NCI-H345 treated with DMSO at 0.1 percent for 48 hours (cell line): Measurements from ENCODE around the gene MLEC.

Source experiments
- DNase-seq: peaks from one replicate; lab custom pipeline; 2025; ENCODE audit not compliant: unreplicated experiment; lab: John Stamatoyannopoulos, UW

The MLEC gene

GRCh38 chr12:120686690-120687577 is at the start of gene MLEC:
MLEC (plus strand) TSS chr12:120687149; CDS start chr12:120687297, 148 bp downstream.
- peak; percentile 95 for DNase-seq

GRCh38 chr12:120639771-120640721 is 46.9 kb upstream of the MLEC start, which contains the start of gene CABP1:
CABP1 (plus strand) TSS chr12:120640626; CDS start chr12:120640686, 60 bp downstream.
- DNase-seq: peak; percentile 11

GRCh38 chr12:120640861-120641833 is 45.8 kb upstream of the MLEC start:
- DNase-seq: no peak

GRCh38 chr12:120642121-120642520 is 44.8 kb upstream of the MLEC start:
- no peak for DNase-seq

GRCh38 chr12:120642826-120643225 is 44.1 kb upstream of the MLEC start:
- no peak for DNase-seq

- no peak for DNase-seq
These were observed 43.4 kb upstream of the MLEC start for GRCh38 chr12:120643574-120643973.

GRCh38 chr12:120646044-120646443 is 40.9 kb upstream of the MLEC start:
- no peak for DNase-seq

- DNase-seq: no peak
These were observed 39.6 kb upstream of the MLEC start for GRCh38 chr12:120647375-120647755.

- no peak for DNase-seq
These were observed 37.3 kb upstream of the MLEC start for GRCh38 chr12:120649442-120650232.

- DNase-seq: no peak
These were observed 36.7 kb upstream of the MLEC start for GRCh38 chr12:120650233-120650690.

- no peak for DNase-seq
These were observed 35.1 kb upstream of the MLEC start for GRCh38 chr12:120651821-120652220.

GRCh38 chr12:120652656-120653435 is 34.1 kb upstream of the MLEC start:
- DNase-seq: no peak

GRCh38 chr12:120653611-120654010 is 33.3 kb upstream of the MLEC start:
- DNase-seq: no peak

- DNase-seq: no peak
These were observed 32.3 kb upstream of the MLEC start for GRCh38 chr12:120654656-120655055.

GRCh38 chr12:120656008-120656407 is 30.9 kb upstream of the MLEC start:
- no peak for DNase-seq

- DNase-seq: no peak
These were observed 28.4 kb upstream of the MLEC start for GRCh38 chr12:120658286-120659150.

- no peak for DNase-seq
These were observed 27.8 kb upstream of the MLEC start for GRCh38 chr12:120659151-120659525.

GRCh38 chr12:120661432-120661831 is 25.5 kb upstream of the MLEC start:
- DNase-seq: no peak
